Naive B cell (primary cell): ENCODE data around the gene TCEAL9. TPM values are rescaled to one million over a fixed set of nuclear protein-coding genes. Genes with fewer than 3 reads are reported as not detected.

Experiments
- ATAC-seq, 2 donors: fragments of 150-1000 bp; cut with Tn5 transposase; 2 replicates each; pipeline ENCODE4 v1.10.0; 2021; ENCODE audit warnings: low read depth in 2 of 2, mild to moderate bottlenecking in 2 of 2, moderate library complexity in 2 of 2
- DNase-seq: peaks from one replicate; pipeline ENCODE4 v3.0.0; 2022
- H3K27ac Mint-ChIP-seq, 6 donors: one replicate each; pipeline ENCODE4 v1.8.0; 2020 to 2022; ENCODE audit warnings: mild to moderate bottlenecking in 6 of 6, mixed read lengths in 6 of 6, moderate library complexity in 5 of 6, inconsistent platforms in 2 of 6
- H3K27me3 Mint-ChIP-seq, 3 donors: one replicate each; pipeline ENCODE4 v1.8.0; 2021 to 2022; ENCODE audit warnings: mixed read lengths in 3 of 3, mild to moderate bottlenecking in 1 of 3
- H3K36me3 Mint-ChIP-seq, 2 donors: one replicate each; pipeline ENCODE4 v1.8.0; 2020 to 2022; ENCODE audit warnings: mixed read lengths in 2 of 2, inconsistent platforms in 1 of 2, mild to moderate bottlenecking in 1 of 2
- H3K4me1 Mint-ChIP-seq, 3 donors: one replicate each; pipeline ENCODE4 v1.8.0; 2020 to 2022; ENCODE audit warnings: mixed read lengths in 3 of 3, inconsistent platforms in 1 of 3, mild to moderate bottlenecking in 1 of 3, moderate library complexity in 1 of 3
- H3K4me3 Mint-ChIP-seq, 8 donors: one replicate each; pipeline ENCODE4 v1.8.0; 2020 to 2022; ENCODE audit warnings: mild to moderate bottlenecking in 8 of 8, mixed read lengths in 8 of 8, moderate library complexity in 8 of 8, inconsistent platforms in 2 of 8
- H3K9me3 Mint-ChIP-seq, 7 donors: one replicate each; pipeline ENCODE4 v1.8.0; 2020 to 2022; ENCODE audit warnings: mixed read lengths in 7 of 7, mild to moderate bottlenecking in 5 of 7, inconsistent platforms in 2 of 7, moderate library complexity in 1 of 7
- polyA plus RNA-seq, 6 donors: library from polyadenylated mRNA; unstranded; fragments of 300-500 nt; fragmentation: Illumina TruSeq; gene quantifications; one replicate each; pipeline ENCODE4 v1.2.3, GENCODE V29; 2021; ENCODE audit warnings: low read depth in 6 of 6

TCEAL9 gene
- 1 to 10 TPM in 2 of 6 donors, under 1 TPM in 2, not detected in 2; 0.45 to 1.5 (median 0.93) TPM for polyA plus RNA-seq

DNA sequence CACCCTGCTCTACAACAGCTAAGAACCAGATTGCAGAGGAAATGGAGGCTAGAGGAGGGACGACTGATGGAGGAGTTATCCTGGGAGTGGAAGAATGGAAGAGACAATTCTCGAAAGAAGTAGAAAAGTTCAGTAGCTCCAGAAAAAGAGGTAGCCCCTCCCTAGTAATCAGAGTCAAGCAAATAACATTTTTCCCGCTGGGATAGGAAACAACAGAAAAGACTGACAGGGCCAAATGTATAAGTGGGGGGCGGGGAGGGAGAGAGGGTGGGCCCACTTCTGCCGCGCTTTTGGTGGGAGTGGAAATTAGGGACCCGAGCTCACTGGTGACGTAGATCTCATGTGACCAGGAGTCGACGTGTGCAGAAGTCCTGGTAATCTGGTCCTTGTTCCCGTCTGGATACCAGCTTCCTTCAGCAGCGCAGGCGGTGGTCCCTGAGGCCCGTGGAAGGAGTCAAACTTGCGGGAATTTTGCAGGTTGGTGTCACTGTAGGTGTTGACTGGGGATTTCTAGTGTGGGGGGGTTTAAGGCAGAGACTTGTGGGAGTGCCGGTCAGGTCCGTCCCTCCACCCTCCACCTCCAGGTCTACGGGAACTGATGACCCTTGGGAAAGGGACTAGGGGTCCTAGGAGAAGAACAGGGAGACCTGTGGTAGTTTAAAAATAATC lies at the start of gene TCEAL9:
Gene TCEAL9, plus strand, starts transcription at position 377 of the 669 bp plus-strand sequence. CDS start 1,179 bp downstream, outside the sequence.
- no peak for DNase-seq

DNA sequence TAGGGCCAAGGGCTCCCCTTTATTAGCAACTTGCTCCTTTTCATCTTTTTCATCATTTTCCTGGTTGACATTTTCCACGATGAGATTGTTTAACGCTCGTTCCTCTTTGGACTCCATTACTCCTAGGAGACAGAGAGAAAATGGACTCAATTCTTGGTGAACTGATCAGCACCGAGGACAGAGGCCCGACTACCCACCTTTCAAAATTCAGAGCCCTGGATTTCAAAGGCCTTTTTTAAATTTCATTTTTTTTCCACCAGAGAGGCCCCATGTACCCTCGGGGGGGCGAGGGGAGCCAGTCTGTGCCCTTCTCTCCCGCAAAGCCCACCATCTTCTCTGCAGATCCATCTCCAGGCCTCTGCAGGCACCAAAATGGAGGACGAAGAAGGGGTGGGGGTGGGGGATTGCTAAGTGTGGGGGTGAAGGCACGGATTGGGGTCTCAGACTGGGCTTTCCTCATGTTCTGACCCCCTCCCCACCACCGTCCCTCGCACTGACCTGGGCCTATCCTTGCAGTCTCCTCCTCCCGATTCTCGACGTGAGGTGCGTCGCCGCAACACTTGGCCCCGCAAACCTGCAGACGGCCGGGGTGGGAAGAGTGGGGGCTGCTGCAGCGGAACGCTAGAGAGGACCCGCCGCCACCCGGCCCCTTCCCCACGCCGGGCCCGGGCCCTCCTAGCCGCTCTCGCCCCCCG lies 46.3 kb upstream of the TCEAL9 start:
- Mint-ChIP-seq H3K27me3 (peaks cover 0 to 13% (median 0%) of the 10 kb centered on the region in 3 donors), H3K27ac (peak overlapping the region in 2 of 6 donors; percentile 11 to 52), H3K36me3 (peaks cover 0 to 6% of the 10 kb centered on the region in 2 donors), H3K4me3 (peak overlapping the region; percentile 38 to 87 (median 76)), H3K9me3 (peaks cover 0 to 3% (median 0%) of the 10 kb centered on the region in 7 donors), H3K4me1 (peaks cover 0 to 4% (median 0%) of the 10 kb centered on the region in 3 donors)
- peak; percentile 2 to 9 for ATAC-seq
- no peak for DNase-seq

More for the DNA sequence above, at the start of gene TCEAL9:
- Mint-ChIP-seq H3K4me3 (peak within 1 kb of the TSS; percentile 76 to 94 (median 88)), H3K27ac (peak within 1 kb of the TSS in 3 of 6 donors; percentile 21 to 71 (median 47)), H3K4me1 (peaks cover 6 to 19% (median 16%) of the 10 kb centered on the region in 3 donors), H3K9me3 (peaks cover 0 to 2% (median 0%) of the 10 kb centered on the region in 7 donors), H3K36me3 (peaks cover 0 to 8% of the 10 kb centered on the region in 2 donors), H3K27me3 (peaks cover 14 to 16% (median 16%) of the 10 kb centered on the region in 3 donors)
- no peak for ATAC-seq

DNA sequence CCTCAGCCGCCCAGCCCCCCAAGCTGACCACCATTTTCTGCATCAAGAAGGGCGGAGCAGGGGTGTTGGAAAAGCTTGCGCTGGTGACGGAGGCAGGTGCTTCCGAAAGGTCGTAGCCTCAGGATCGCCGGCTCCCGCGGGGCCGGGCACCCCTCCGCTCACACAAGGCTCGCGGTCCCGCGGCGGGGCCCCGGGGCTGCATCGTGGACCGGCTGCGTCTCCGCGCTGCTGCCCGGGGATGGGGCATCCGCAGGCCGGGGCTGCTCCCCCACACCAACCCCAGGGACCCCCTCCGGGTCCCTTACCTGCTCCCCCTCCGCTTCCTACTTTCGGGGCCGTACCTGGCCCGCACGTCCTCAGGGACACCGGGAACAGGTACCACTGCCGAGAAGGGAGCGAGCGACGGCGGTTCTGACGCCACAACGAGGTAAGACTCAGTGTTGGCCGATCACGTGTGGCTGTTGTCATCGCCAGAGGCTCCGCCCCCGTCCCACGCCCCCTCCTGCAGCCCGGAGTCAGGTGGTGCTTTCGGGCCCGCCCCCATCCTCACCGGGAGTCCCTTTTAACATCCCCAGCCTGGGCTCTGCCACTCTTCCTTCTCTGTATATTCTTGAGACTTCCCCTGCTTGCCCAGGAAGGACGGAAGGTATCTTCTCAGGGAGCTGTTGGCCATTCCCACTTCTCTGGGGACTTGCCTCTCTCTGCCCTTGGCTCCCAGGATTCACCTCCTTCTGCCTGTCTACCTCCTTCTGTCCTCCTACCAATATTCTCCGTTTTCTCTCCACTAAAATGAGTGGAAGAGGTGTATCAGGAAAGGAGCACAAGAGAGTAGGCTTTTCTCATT lies 45.5 kb upstream of the TCEAL9 start, which contains the start of gene BEX2:
Gene BEX2, minus strand, starts transcription at position 436 of the 844 bp plus-strand sequence. CDS start 1,014 bp downstream, outside the sequence.
- peaks cover 0 to 13% (median 0%) of the 10 kb centered on the region in 3 donors for H3K27me3 Mint-ChIP-seq
- peaks cover 0 to 4% (median 0%) of the 10 kb centered on the region in 3 donors for H3K4me1 Mint-ChIP-seq
- H3K4me3 Mint-ChIP-seq, result peak within 1 kb of the TSS; percentile 71 to 91 (median 88)
- ATAC-seq, result peak; percentile 98 to 99
- H3K9me3 Mint-ChIP-seq, result peaks cover 0 to 3% (median 0%) of the 10 kb centered on the region in 7 donors
- H3K27ac Mint-ChIP-seq, result peak within 1 kb of the TSS; percentile 42 to 92 (median 75)
- H3K36me3 Mint-ChIP-seq, result peaks cover 0 to 6% of the 10 kb centered on the region in 2 donors
- peak; percentile 77 for DNase-seq

DNA sequence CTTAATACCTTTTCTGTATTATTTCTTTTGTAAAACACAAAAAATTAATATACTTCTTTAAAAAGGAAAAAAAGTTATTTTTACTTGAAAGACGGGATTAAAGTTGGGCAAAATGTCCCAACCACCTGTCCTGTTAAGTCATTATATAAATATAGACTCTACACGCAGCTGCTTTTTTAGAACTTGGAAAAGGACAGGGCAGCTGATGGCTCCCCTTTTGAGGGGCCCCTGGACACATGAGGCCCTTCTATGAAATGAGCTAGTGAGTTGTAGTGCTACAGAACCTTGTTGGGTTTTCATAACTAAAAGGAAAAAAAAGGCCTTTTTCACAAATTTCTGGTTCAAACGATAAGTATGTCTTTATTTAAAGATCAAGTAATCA lies 44.9 kb upstream of the TCEAL9 start:
- Mint-ChIP-seq H3K27ac (no peak overlapping the region), H3K4me1 (peaks cover 0 to 4% (median 0%) of the 10 kb centered on the region in 3 donors), H3K36me3 (peaks cover 0 to 6% of the 10 kb centered on the region in 2 donors), H3K27me3 (peaks cover 0 to 14% (median 0%) of the 10 kb centered on the region in 3 donors), H3K4me3 (peak overlapping the region in 6 of 8 donors; percentile 71 to 91 (median 87)), H3K9me3 (peaks cover 0 to under 1% (median 0%) of the 10 kb centered on the region in 7 donors)
- DNase-seq (no peak), ATAC-seq (no peak)

- ATAC-seq, result no peak
- Mint-ChIP-seq H3K27ac (no peak within 1 kb of the TSS), H3K9me3 (no peaks in the 10 kb centered on the region), H3K4me3 (peak within 1 kb of the TSS in 3 of 8 donors; percentile 1 to 45 (median 12)), H3K36me3 (no peaks in the 10 kb centered on the region), H3K27me3 (peaks cover 27 to 61% (median 42%) of the 10 kb centered on the region in 3 donors), H3K4me1 (no peaks in the 10 kb centered on the region)
- no peak for DNase-seq
Observed at GRCh38 chrX:103329991-103330390, 26.3 kb upstream of the TCEAL9 start, which contains the start of gene TCEAL7. Gene TCEAL7, plus strand, starts transcription at chrX:103330239. Its CDS starts 1,165 bp downstream, at chrX:103331404.

DNA sequence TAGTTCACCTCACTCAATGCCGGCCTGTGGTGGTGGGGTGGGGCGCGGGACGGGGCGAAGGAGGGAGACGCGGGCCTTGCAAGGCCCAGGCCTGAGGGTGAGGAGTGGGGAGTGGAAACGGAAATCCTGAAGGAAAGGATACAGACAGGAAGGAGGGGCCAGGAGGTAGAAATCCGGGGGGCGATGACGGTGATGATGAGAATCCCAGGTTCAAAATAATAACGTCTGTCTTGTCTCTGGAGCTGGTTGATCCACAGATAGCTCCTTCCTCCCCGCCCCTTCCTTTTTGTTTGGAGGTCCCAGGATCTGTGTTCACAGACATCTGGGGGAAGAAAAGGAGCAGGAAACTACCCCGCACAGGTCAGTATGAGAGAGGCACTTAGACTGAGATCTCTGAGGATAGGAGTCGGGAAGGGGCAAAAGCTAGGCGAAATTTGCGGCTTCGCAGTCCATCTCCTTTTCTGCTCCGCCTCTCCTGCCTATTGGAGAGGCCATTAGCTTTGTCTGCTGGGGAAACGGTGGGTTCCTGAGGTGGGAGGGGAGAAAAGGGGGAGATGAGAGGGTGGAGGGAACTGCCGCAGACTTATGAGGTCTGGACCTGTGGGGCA lies 25.5 kb upstream of the TCEAL9 start:
- H3K36me3 Mint-ChIP-seq, result no peaks in the 10 kb centered on the region
- peaks cover 30 to 65% (median 40%) of the 10 kb centered on the region in 3 donors for H3K27me3 Mint-ChIP-seq
- peak overlapping the region in 1 of 8 donors; percentile 1 for H3K4me3 Mint-ChIP-seq
- no peaks in the 10 kb centered on the region for H3K4me1 Mint-ChIP-seq
- H3K27ac Mint-ChIP-seq, result no peak overlapping the region
- no peak for ATAC-seq
- DNase-seq, result no peak
- H3K9me3 Mint-ChIP-seq, result no peaks in the 10 kb centered on the region

- Mint-ChIP-seq H3K36me3 (no peaks in the 10 kb centered on the region), H3K27me3 (peaks cover 0 to 30% (median 8%) of the 10 kb centered on the region in 3 donors), H3K9me3 (no peaks in the 10 kb centered on the region), H3K4me3 (no peak overlapping the region), H3K27ac (no peak overlapping the region), H3K4me1 (no peaks in the 10 kb centered on the region)
- DNase-seq (no peak), ATAC-seq (no peak)
Observed at GRCh38 chrX:103338663-103339062, 17.6 kb upstream of the TCEAL9 start.

DNA sequence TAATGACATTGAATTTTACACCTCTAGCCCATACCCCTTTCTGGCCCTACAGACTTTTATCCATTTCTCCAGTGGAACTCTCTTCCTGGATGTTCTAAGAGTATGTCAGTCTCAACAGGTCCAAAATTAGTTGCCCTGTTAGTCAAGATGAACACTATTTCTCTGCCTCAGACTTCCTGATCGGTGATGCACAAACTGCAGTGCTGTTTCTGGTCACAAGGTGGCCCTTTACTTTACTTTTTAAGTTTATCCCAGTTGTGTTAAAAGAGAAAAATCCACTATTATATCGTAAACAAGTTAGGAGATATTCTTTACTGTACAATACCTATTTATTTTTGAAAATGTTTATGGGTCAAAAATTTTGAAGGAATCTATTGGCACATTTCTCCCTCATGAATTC lies 13.2 kb upstream of the TCEAL9 start:
- Mint-ChIP-seq H3K36me3 (peaks cover 0 to 3% of the 10 kb centered on the region in 2 donors), H3K27ac (no peak overlapping the region), H3K27me3 (peaks cover 5 to 40% (median 7%) of the 10 kb centered on the region in 3 donors), H3K9me3 (no peaks in the 10 kb centered on the region), H3K4me3 (no peak overlapping the region), H3K4me1 (no peaks in the 10 kb centered on the region)
- no peak for DNase-seq
- ATAC-seq, result peak in 1 of 2 donors; percentile 28

DNA sequence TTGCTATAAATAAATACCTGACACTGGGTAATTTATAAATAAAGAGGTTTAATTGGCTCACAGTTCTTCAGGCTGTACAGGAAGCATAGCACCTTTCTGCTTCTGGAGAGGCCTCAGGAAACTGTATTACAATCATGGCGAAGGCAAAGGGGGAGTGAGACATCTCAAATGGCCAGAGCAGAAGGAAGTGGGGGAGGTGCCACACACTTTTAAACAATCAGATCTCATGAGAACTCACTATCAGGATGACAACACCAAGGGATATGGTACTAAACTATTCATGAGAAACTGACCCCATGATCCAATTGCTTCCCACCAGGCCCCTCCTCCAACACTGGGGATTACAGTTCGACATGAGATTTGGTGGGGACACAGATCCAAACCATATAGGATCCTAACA lies 11.7 kb upstream of the TCEAL9 start:
- DNase-seq (no peak), ATAC-seq (no peak)
- Mint-ChIP-seq H3K9me3 (peaks cover 0 to under 1% (median 0%) of the 10 kb centered on the region in 7 donors), H3K4me3 (no peak overlapping the region), H3K27ac (peak overlapping the region in 1 of 6 donors; percentile 23), H3K4me1 (no peaks in the 10 kb centered on the region), H3K27me3 (peaks cover 8 to 53% (median 12%) of the 10 kb centered on the region in 3 donors), H3K36me3 (peaks cover 0 to 14% of the 10 kb centered on the region in 2 donors)

- no peak overlapping the region for H3K4me3 Mint-ChIP-seq
- ATAC-seq (no peak), DNase-seq (no peak)
- no peaks in the 10 kb centered on the region for H3K4me1 Mint-ChIP-seq
- no peak overlapping the region for H3K27ac Mint-ChIP-seq
- H3K9me3 Mint-ChIP-seq, result peaks cover 0 to 2% (median 0%) of the 10 kb centered on the region in 7 donors
- peaks cover 0 to 14% of the 10 kb centered on the region in 2 donors for H3K36me3 Mint-ChIP-seq
- H3K27me3 Mint-ChIP-seq, result peaks cover 9 to 48% (median 12%) of the 10 kb centered on the region in 3 donors
Observed at GRCh38 chrX:103347682-103348397, 8.5 kb upstream of the TCEAL9 start.

- Mint-ChIP-seq H3K9me3 (peaks cover 0 to 2% (median 0%) of the 10 kb centered on the region in 7 donors), H3K27ac (no peak overlapping the region), H3K27me3 (peaks cover 14 to 16% (median 16%) of the 10 kb centered on the region in 3 donors), H3K36me3 (peaks cover 0 to 8% of the 10 kb centered on the region in 2 donors), H3K4me3 (peak overlapping the region; percentile 76 to 94 (median 88)), H3K4me1 (peaks cover 6 to 19% (median 16%) of the 10 kb centered on the region in 3 donors)
- no peak for DNase-seq
- no peak for ATAC-seq
Observed at GRCh38 chrX:103356858-103357257, 552 bp downstream of the TCEAL9 start.

GRCh38 chrX:103357871-103358270 lies 1.6 kb downstream of the TCEAL9 start:
- ATAC-seq, result no peak
- Mint-ChIP-seq H3K36me3 (peaks cover 0 to 8% of the 10 kb centered on the region in 2 donors), H3K27me3 (peaks cover 14 to 16% (median 16%) of the 10 kb centered on the region in 3 donors), H3K4me1 (peaks cover 6 to 19% (median 16%) of the 10 kb centered on the region in 3 donors), H3K9me3 (peaks cover 0 to 2% (median 0%) of the 10 kb centered on the region in 7 donors), H3K27ac (no peak overlapping the region), H3K4me3 (peak overlapping the region in 2 of 8 donors; percentile 7 to 84)
- no peak for DNase-seq
